ENCODE results near the gene KRTAP10-2. TPM values are rescaled to one million over a fixed set of nuclear protein-coding genes. Genes with fewer than 3 reads are reported as not detected.

The KRTAP10-2 gene
- total and polyA plus RNA-seq, 3 experiments from 2014 or later: not detected

- Mint-ChIP-seq H3K4me1 (peaks cover 0 to 6% (median 0%) of the 10 kb centered on the region in 3 donors), H3K4me3 (peak overlapping the region; percentile 40 to 64 (median 52)), H3K36me3 (no peaks in the 10 kb centered on the region), H3K27ac (no peak overlapping the region), H3K9me3 (no peaks in the 10 kb centered on the region), H3K27me3 (peaks cover 0 to 2% of the 10 kb centered on the region in 2 donors)
- no peak overlapping the region for H3K27ac ChIP-seq (ENCODE audit: low read depth, low read length)
- no peaks in the 10 kb centered on the region for H3K9me3 ChIP-seq (ENCODE audit: low read length)
- H3K27me3 ChIP-seq (ENCODE audit: insufficient read depth, low read length, poor library complexity, severe bottlenecking): no peaks in the 10 kb centered on the region
- peak overlapping the region; percentile 54 for H3K4me3 ChIP-seq (ENCODE audit: low read length)
- H3K4me1 ChIP-seq (ENCODE audit: insufficient read depth, low read length): peaks cover 11% of the 10 kb centered on the region
- no peaks in the 10 kb centered on the region for H3K36me3 ChIP-seq (ENCODE audit: insufficient read depth, low read length)
- DNase-seq: peak; percentile 74 to 86 (median 80)
- POLR2A ChIA-PET: interaction anchor here (1.0 kb wide), 1 partner anchor 232 kb away, joined by 3 read pairs; no protein-coding TSS in a partner anchor
- CTCF ChIA-PET: interaction anchor here (0.6 to 6.1 kb wide), 50 partner anchors 8 to 401 kb away, joined by 3 to 134 read pairs (median 5); partner anchors contain the start of genes KRTAP10-1, KRTAP10-12, KRTAP10-5 and KRTAP12-3
Measured at GRCh38 chr21:44510508-44511218, 40.6 kb downstream of the KRTAP10-2 start.

- H3K4me1 ChIP-seq (ENCODE audit: insufficient read depth, low read length): peaks cover 11% of the 10 kb centered on the region
- ChIA-PET POLR2A (interaction anchor here (1.0 kb wide), 1 partner anchor 232 kb away, joined by 3 read pairs; no protein-coding TSS in a partner anchor), CTCF (interaction anchor here (0.6 to 6.1 kb wide), 44 partner anchors 9 to 402 kb away, joined by 3 to 134 read pairs (median 5); partner anchors contain the start of genes KRTAP10-1, KRTAP10-12, KRTAP10-5 and KRTAP12-3)
- no peaks in the 10 kb centered on the region for H3K27me3 ChIP-seq (ENCODE audit: insufficient read depth, low read length, poor library complexity, severe bottlenecking)
- H3K27ac ChIP-seq (ENCODE audit: low read depth, low read length): no peak overlapping the region
- Mint-ChIP-seq H3K27ac (no peak overlapping the region), H3K36me3 (no peaks in the 10 kb centered on the region), H3K9me3 (no peaks in the 10 kb centered on the region), H3K4me3 (peak overlapping the region in 1 of 7 donors; percentile 63), H3K27me3 (peaks cover 0 to 2% of the 10 kb centered on the region in 2 donors), H3K4me1 (peaks cover 0 to 6% (median 0%) of the 10 kb centered on the region in 3 donors)
- no peak overlapping the region for H3K4me3 ChIP-seq (ENCODE audit: low read length)
- no peaks in the 10 kb centered on the region for H3K36me3 ChIP-seq (ENCODE audit: insufficient read depth, low read length)
- DNase-seq: no peak
- no peaks in the 10 kb centered on the region for H3K9me3 ChIP-seq (ENCODE audit: low read length)
Measured at GRCh38 chr21:44510109-44510507, 41.2 kb downstream of the KRTAP10-2 start.

GRCh38 chr21:44509539-44509938, 41.8 kb downstream of the KRTAP10-2 start:
- no peak overlapping the region for H3K4me3 Mint-ChIP-seq
- H3K27me3 Mint-ChIP-seq: peaks cover 0 to 2% of the 10 kb centered on the region in 2 donors
- H3K9me3 ChIP-seq (ENCODE audit: low read length): no peaks in the 10 kb centered on the region
- DNase-seq: no peak
- no peak overlapping the region for H3K4me3 ChIP-seq (ENCODE audit: low read length)
- H3K27ac ChIP-seq (ENCODE audit: low read depth, low read length): no peak overlapping the region
- no peaks in the 10 kb centered on the region for H3K36me3 Mint-ChIP-seq
- H3K36me3 ChIP-seq (ENCODE audit: insufficient read depth, low read length): no peaks in the 10 kb centered on the region
- H3K9me3 Mint-ChIP-seq: no peaks in the 10 kb centered on the region
- H3K27ac Mint-ChIP-seq: no peak overlapping the region
- ChIA-PET CTCF (interaction anchor here (0.6 to 6.1 kb wide), 22 partner anchors 8 to 402 kb away, joined by 3 to 134 read pairs (median 6); partner anchors contain the start of gene KRTAP12-3), POLR2A (no interaction called here)
- H3K27me3 ChIP-seq (ENCODE audit: insufficient read depth, low read length, poor library complexity, severe bottlenecking): no peaks in the 10 kb centered on the region
- peaks cover 11% of the 10 kb centered on the region for H3K4me1 ChIP-seq (ENCODE audit: insufficient read depth, low read length)
- peaks cover 0 to 6% (median 0%) of the 10 kb centered on the region in 3 donors for H3K4me1 Mint-ChIP-seq

GRCh38 chr21:44508711-44509445, 42.4 kb downstream of the KRTAP10-2 start:
- Histone ChIP-seq H3K9me3 (ENCODE audit: low read length) (no peaks in the 10 kb centered on the region), H3K4me1 (ENCODE audit: insufficient read depth, low read length) (peaks cover 11% of the 10 kb centered on the region), H3K27ac (ENCODE audit: low read depth, low read length) (no peak overlapping the region), H3K4me3 (ENCODE audit: low read length) (no peak overlapping the region), H3K36me3 (ENCODE audit: insufficient read depth, low read length) (no peaks in the 10 kb centered on the region), H3K27me3 (ENCODE audit: insufficient read depth, low read length, poor library complexity, severe bottlenecking) (no peaks in the 10 kb centered on the region)
- CTCF ChIA-PET: interaction anchor here (2.2 to 6.1 kb wide), 3 partner anchors 39 to 285 kb away, joined by 16 to 134 read pairs (median 63); no protein-coding TSS in a partner anchor
- no peaks in the 10 kb centered on the region for H3K9me3 Mint-ChIP-seq
- H3K27ac Mint-ChIP-seq: no peak overlapping the region
- POLR2A ChIA-PET: no interaction called here
- H3K27me3 Mint-ChIP-seq: peaks cover 0 to 2% of the 10 kb centered on the region in 2 donors
- H3K4me1 Mint-ChIP-seq: peaks cover 0 to 10% (median 0%) of the 10 kb centered on the region in 3 donors
- DNase-seq: no peak
- no peaks in the 10 kb centered on the region for H3K36me3 Mint-ChIP-seq
- H3K4me3 Mint-ChIP-seq: peak overlapping the region in 1 of 7 donors; percentile 22

- Mint-ChIP-seq H3K27ac (no peak overlapping the region), H3K27me3 (peaks cover 0 to 2% of the 10 kb centered on the region in 2 donors), H3K4me3 (no peak overlapping the region), H3K4me1 (peaks cover 0 to 12% (median 0%) of the 10 kb centered on the region in 3 donors), H3K36me3 (no peaks in the 10 kb centered on the region), H3K9me3 (no peaks in the 10 kb centered on the region)
- ChIA-PET CTCF (interaction anchor here (6.1 kb wide), 1 partner anchor 233 kb away, joined by 134 read pairs; no protein-coding TSS in a partner anchor), POLR2A (no interaction called here)
- Histone ChIP-seq H3K36me3 (ENCODE audit: insufficient read depth, low read length) (no peaks in the 10 kb centered on the region), H3K4me3 (ENCODE audit: low read length) (no peak overlapping the region), H3K27me3 (ENCODE audit: insufficient read depth, low read length, poor library complexity, severe bottlenecking) (no peaks in the 10 kb centered on the region), H3K4me1 (ENCODE audit: insufficient read depth, low read length) (peaks cover 11% of the 10 kb centered on the region), H3K27ac (ENCODE audit: low read depth, low read length) (no peak overlapping the region), H3K9me3 (ENCODE audit: low read length) (no peaks in the 10 kb centered on the region)
- DNase-seq: no peak
Measured at GRCh38 chr21:44508426-44508710, 42.9 kb downstream of the KRTAP10-2 start.

GRCh38 chr21:44507673-44508425, 43.5 kb downstream of the KRTAP10-2 start:
- no peaks in the 10 kb centered on the region for H3K9me3 ChIP-seq (ENCODE audit: low read length)
- peaks cover 11% of the 10 kb centered on the region for H3K4me1 ChIP-seq (ENCODE audit: insufficient read depth, low read length)
- no peak overlapping the region for H3K4me3 ChIP-seq (ENCODE audit: low read length)
- H3K36me3 ChIP-seq (ENCODE audit: insufficient read depth, low read length): no peaks in the 10 kb centered on the region
- Mint-ChIP-seq H3K4me1 (peaks cover 0 to 12% (median 0%) of the 10 kb centered on the region in 3 donors), H3K27ac (no peak overlapping the region), H3K27me3 (peaks cover 0 to 2% of the 10 kb centered on the region in 2 donors), H3K4me3 (peak overlapping the region in 1 of 7 donors; percentile 13), H3K9me3 (no peaks in the 10 kb centered on the region), H3K36me3 (no peaks in the 10 kb centered on the region)
- ChIA-PET CTCF (interaction anchor here (6.1 kb wide), 1 partner anchor 233 kb away, joined by 134 read pairs; no protein-coding TSS in a partner anchor), POLR2A (no interaction called here)
- no peak for DNase-seq
- no peak overlapping the region for H3K27ac ChIP-seq (ENCODE audit: low read depth, low read length)
- H3K27me3 ChIP-seq (ENCODE audit: insufficient read depth, low read length, poor library complexity, severe bottlenecking): no peaks in the 10 kb centered on the region

- POLR2A ChIA-PET: no interaction called here
- no peaks in the 10 kb centered on the region for H3K36me3 ChIP-seq (ENCODE audit: insufficient read depth, low read length)
- DNase-seq: no peak
- no peaks in the 10 kb centered on the region for H3K9me3 Mint-ChIP-seq
- peaks cover 0 to 15% (median 0%) of the 10 kb centered on the region in 3 donors for H3K4me1 Mint-ChIP-seq
- no peak overlapping the region for H3K27ac ChIP-seq (ENCODE audit: low read depth, low read length)
- no peaks in the 10 kb centered on the region for H3K9me3 ChIP-seq (ENCODE audit: low read length)
- H3K4me1 ChIP-seq (ENCODE audit: insufficient read depth, low read length): peaks cover 11% of the 10 kb centered on the region
- H3K27ac Mint-ChIP-seq: no peak overlapping the region
- CTCF ChIA-PET: interaction anchor here (1.0 kb wide), 1 partner anchor 236 kb away, joined by 6 read pairs; no protein-coding TSS in a partner anchor
- H3K27me3 ChIP-seq (ENCODE audit: insufficient read depth, low read length, poor library complexity, severe bottlenecking): no peaks in the 10 kb centered on the region
- H3K27me3 Mint-ChIP-seq: peaks cover 2 to 3% of the 10 kb centered on the region in 2 donors
- H3K36me3 Mint-ChIP-seq: no peaks in the 10 kb centered on the region
- no peak overlapping the region for H3K4me3 ChIP-seq (ENCODE audit: low read length)
- H3K4me3 Mint-ChIP-seq: no peak overlapping the region
Measured at GRCh38 chr21:44506279-44507255, 44.7 kb downstream of the KRTAP10-2 start.
